GM12873 (cell line): Measurements from ENCODE around the gene PLPPR5.

Experiments
- TF ChIP-seq, protein P1 (sequence below): IDR thresholded peaks from 2 replicates; pipeline ENCODE4 v1.5.1; 2012; ENCODE audit warnings: low read depth, mild to moderate bottlenecking, moderate library complexity, low read length, control low read depth; ENCODE audit not compliant: insufficient read depth; ENCODE audit errors: missing control alignments

Gene PLPPR5

DNA sequence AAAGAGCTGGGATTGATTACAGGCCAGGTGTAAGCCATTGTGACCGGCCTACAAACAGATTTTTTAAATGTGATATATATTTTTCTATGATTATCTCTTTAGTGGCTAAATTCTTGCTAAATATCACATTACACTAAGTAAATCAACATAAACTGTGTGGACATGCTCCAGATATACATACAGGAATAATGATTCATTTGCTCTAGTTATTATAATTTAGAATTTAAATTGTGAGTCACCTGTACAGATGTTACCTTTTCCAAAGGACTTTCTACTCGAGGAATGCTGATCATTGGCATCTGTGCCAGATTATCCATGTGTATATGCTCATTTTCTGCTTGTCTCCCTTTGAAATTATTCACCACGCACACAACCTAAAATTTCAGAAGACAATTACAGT is 90.1 kb downstream of the PLPPR5 start:
- TF ChIP-seq, protein P1, sequence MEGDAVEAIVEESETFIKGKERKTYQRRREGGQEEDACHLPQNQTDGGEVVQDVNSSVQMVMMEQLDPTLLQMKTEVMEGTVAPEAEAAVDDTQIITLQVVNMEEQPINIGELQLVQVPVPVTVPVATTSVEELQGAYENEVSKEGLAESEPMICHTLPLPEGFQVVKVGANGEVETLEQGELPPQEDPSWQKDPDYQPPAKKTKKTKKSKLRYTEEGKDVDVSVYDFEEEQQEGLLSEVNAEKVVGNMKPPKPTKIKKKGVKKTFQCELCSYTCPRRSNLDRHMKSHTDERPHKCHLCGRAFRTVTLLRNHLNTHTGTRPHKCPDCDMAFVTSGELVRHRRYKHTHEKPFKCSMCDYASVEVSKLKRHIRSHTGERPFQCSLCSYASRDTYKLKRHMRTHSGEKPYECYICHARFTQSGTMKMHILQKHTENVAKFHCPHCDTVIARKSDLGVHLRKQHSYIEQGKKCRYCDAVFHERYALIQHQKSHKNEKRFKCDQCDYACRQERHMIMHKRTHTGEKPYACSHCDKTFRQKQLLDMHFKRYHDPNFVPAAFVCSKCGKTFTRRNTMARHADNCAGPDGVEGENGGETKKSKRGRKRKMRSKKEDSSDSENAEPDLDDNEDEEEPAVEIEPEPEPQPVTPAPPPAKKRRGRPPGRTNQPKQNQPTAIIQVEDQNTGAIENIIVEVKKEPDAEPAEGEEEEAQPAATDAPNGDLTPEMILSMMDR, result no peak

- TF ChIP-seq, protein P1, result no peak
These were observed 93.8 kb downstream of the PLPPR5 start for GRCh38 chr1:98910827-98911226.

- TF ChIP-seq, protein P1, result no peak
These were observed 95.7 kb downstream of the PLPPR5 start for GRCh38 chr1:98908980-98909379.

- TF ChIP-seq, protein P1, result no peak
These were observed 97.9 kb downstream of the PLPPR5 start for GRCh38 chr1:98906809-98907208.

DNA sequence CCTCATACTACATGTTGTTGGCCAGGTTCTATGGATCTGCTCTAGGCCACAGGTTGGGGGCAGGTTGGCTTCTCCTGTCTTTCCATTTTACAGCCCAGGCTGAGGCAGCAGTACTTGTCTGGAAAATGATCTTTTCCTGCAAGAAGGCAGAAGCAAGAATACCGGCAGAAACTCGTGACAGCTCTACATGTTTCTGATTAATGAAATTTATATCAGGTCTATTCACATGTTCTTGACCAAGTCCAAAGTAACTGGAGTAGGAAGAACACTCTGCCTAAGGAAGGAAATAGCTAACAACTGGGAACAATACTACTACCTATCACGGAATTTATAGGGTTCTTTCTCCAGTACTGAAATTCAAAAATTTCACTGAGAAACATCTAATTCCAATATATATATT is 98.3 kb downstream of the PLPPR5 start:
- TF ChIP-seq, protein P1, result no peak

- TF ChIP-seq, protein P1, result no peak
These were observed 100.0 kb downstream of the PLPPR5 start for GRCh38 chr1:98904684-98905083.

DNA sequence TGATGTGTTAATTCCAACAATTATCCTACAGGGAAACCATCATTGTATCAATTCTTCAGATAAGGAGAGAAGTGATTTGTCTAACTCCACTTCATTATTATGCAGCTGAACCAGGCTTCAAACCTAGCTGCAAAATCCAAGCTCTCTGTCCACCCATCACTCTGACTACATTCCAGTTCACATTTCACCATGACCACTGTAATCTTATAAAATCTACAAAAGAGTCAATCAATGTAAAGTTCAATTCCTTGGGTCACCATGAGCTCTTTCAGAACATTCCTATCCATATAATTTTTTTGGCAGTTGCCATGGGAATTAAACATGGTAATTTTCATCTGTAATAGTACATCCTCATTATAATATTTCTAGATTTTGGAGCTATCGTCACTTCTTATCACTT is 100.9 kb downstream of the PLPPR5 start:
- TF ChIP-seq, protein P1, result no peak
